IMR-90 (cell line): ENCODE data around the gene GRIA4.

ENCODE experiments used
- CHD1 ChIP-seq: IDR thresholded peaks from 2 replicates; pipeline ENCODE4 v1.6.1; 2012; ENCODE audit warnings: low read depth, low read length, improper control_type of control experiment
- FOS ChIP-seq: fragments of 150-350 bp; IDR thresholded peaks from 2 replicates; pipeline ENCODE4 v1.6.1; 2016; ENCODE audit warnings: low read depth, low read length
- MAZ ChIP-seq: IDR thresholded peaks from 2 replicates; pipeline ENCODE4 v1.6.1; 2012; ENCODE audit warnings: low read depth, mild to moderate bottlenecking, low read length, improper control_type of control experiment, moderate library complexity, borderline replicate concordance
- POLR2A ChIP-seq: IDR thresholded peaks from 2 replicates; pipeline ENCODE4 v1.6.1; 2012; ENCODE audit warnings: mild to moderate bottlenecking, low read depth, low read length
- TF ChIP-seq, protein P1 (sequence below): fragments of 150-350 bp; IDR thresholded peaks from 2 replicates; pipeline ENCODE4 v1.6.1; 2016; ENCODE audit warnings: low read depth, mild to moderate bottlenecking, low read length, moderate library complexity, borderline replicate concordance
- TF ChIP-seq, protein P2 (sequence below): conservative IDR thresholded peaks from 2 replicates; pipeline ENCODE4 v1.5.1; 2012; ENCODE audit warnings: mild to moderate bottlenecking, low read depth, low read length, improper control_type of control experiment
- TF ChIP-seq, protein P3 (sequence below): fragments of 150-350 bp; IDR thresholded peaks from 2 replicates; pipeline ENCODE4 v1.6.1; 2017; ENCODE audit warnings: mild to moderate bottlenecking, antibody characterized with exemption, low read length, low read depth

DNA sequence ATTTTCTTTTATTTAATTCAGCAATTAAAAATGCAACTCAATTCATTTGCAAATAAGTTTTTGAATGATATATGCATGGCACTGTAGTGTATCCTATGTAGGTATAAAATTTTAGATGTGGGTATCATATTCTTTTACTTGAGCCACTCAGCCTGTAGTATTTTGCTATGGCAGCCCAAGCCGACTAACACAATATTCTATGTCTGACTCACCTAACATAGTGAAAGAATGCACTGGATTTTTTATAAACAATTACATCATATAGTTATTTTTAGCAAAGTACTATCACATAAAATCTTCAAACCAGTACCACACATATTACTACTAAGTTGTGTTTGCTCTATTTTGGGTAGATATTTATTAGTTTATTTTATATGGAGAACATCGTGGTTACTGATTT lies 21.9 kb upstream of the GRIA4 start:
- TF ChIP-seq, protein P1, sequence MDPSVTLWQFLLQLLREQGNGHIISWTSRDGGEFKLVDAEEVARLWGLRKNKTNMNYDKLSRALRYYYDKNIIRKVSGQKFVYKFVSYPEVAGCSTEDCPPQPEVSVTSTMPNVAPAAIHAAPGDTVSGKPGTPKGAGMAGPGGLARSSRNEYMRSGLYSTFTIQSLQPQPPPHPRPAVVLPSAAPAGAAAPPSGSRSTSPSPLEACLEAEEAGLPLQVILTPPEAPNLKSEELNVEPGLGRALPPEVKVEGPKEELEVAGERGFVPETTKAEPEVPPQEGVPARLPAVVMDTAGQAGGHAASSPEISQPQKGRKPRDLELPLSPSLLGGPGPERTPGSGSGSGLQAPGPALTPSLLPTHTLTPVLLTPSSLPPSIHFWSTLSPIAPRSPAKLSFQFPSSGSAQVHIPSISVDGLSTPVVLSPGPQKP, result no peak
- TF ChIP-seq, protein P2, sequence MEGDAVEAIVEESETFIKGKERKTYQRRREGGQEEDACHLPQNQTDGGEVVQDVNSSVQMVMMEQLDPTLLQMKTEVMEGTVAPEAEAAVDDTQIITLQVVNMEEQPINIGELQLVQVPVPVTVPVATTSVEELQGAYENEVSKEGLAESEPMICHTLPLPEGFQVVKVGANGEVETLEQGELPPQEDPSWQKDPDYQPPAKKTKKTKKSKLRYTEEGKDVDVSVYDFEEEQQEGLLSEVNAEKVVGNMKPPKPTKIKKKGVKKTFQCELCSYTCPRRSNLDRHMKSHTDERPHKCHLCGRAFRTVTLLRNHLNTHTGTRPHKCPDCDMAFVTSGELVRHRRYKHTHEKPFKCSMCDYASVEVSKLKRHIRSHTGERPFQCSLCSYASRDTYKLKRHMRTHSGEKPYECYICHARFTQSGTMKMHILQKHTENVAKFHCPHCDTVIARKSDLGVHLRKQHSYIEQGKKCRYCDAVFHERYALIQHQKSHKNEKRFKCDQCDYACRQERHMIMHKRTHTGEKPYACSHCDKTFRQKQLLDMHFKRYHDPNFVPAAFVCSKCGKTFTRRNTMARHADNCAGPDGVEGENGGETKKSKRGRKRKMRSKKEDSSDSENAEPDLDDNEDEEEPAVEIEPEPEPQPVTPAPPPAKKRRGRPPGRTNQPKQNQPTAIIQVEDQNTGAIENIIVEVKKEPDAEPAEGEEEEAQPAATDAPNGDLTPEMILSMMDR, result no peak
- no peak for TF ChIP-seq POLR2A
- peak; percentile 65; the same call in 1 of the 2 replicates for TF ChIP-seq FOS
- TF ChIP-seq, protein P3, sequence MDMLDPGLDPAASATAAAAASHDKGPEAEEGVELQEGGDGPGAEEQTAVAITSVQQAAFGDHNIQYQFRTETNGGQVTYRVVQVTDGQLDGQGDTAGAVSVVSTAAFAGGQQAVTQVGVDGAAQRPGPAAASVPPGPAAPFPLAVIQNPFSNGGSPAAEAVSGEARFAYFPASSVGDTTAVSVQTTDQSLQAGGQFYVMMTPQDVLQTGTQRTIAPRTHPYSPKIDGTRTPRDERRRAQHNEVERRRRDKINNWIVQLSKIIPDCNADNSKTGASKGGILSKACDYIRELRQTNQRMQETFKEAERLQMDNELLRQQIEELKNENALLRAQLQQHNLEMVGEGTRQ, result no peak
- no peak for TF ChIP-seq CHD1
- TF ChIP-seq MAZ, result no peak
